AG09309 (cell line): Measurements from ENCODE around the gene ECHDC3.

ENCODE experiments used
- DNase-seq: peaks from one replicate; pipeline ENCODE4 v3.0.0-alpha.2; 2010; ENCODE audit warnings: low read depth
- H3K4me3 ChIP-seq: 2 replicates; pipeline ENCODE4 v1.5.1; 2011; ENCODE audit warnings: mild to moderate bottlenecking, low read depth, low read length, moderate library complexity; ENCODE audit not compliant: control insufficient read depth
- TF ChIP-seq, protein P1 (sequence below): IDR thresholded peaks from 2 replicates; pipeline ENCODE4 v1.5.1; 2011; ENCODE audit warnings: mild to moderate bottlenecking, low read depth, low read length, inconsistent platforms; ENCODE audit not compliant: insufficient read depth, control insufficient read depth; ENCODE audit errors: missing control alignments

Gene ECHDC3

DNA sequence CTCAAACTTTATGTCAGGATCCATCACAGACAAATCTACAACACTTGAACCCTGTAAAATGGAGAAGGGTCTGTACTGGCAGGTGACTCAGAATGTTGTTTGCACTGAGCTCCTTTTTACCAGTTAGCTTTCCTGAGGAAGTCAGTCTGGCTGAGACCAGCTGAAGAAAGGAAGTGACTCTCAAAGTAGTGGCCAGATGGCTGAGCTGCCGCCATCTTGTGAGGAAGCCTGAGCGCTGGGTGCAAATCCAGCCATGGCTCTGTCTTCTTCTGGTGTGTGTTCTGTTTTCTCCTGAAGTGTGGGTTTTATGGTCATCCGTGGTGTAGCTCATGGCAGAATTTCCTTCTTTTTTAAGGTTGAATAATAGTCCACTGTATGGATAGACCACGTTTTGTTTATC, 25.5 kb upstream of the ECHDC3 start:
- no peak overlapping the region for H3K4me3 ChIP-seq
- DNase-seq = no peak

DNA sequence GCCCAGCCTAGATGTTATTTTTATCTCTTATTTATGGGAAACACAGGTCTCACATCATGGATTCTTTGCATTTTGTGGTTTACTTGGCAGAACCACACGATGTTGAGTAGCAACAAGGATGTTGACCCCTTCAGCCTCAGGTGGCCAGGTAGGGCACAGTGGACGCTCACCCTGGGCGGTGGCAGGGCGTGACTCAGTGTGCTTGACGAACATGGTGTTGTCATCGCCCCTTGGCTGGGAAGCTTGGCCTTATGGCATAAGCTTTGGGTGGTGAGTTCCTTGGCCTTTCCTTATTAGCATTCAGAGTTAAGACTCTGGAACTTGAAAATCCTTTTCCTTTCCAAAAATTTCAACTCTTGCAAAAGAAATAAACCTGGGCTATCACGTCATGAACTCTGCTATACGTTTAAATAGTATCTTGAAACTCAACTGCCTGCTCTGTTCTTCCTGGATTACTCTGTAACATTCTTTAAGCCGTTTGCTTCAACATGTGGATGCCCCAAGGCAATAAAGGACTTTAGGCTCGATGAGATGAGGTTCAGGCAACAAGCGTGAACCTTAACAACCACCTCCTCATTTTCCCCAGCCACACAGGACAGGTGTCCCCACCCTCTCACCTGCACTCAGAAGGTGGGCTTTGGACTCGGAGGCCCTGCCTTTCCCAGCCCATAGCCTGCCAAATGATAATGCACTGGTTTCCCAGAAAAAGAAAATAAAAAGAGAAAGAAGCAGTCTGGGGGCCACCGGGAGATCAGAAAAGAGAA, 22.5 kb upstream of the ECHDC3 start:
- TF ChIP-seq, protein P1, sequence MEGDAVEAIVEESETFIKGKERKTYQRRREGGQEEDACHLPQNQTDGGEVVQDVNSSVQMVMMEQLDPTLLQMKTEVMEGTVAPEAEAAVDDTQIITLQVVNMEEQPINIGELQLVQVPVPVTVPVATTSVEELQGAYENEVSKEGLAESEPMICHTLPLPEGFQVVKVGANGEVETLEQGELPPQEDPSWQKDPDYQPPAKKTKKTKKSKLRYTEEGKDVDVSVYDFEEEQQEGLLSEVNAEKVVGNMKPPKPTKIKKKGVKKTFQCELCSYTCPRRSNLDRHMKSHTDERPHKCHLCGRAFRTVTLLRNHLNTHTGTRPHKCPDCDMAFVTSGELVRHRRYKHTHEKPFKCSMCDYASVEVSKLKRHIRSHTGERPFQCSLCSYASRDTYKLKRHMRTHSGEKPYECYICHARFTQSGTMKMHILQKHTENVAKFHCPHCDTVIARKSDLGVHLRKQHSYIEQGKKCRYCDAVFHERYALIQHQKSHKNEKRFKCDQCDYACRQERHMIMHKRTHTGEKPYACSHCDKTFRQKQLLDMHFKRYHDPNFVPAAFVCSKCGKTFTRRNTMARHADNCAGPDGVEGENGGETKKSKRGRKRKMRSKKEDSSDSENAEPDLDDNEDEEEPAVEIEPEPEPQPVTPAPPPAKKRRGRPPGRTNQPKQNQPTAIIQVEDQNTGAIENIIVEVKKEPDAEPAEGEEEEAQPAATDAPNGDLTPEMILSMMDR = no peak
- no peak for DNase-seq
- H3K4me3 ChIP-seq = no peak overlapping the region

More for the DNA sequence above, 25.5 kb upstream of the ECHDC3 start:
- TF ChIP-seq, protein P1 = no peak

- TF ChIP-seq, protein P1 = no peak
- DNase-seq = no peak
Measured at GRCh38 chr10:11720260-11720741, 21.9 kb upstream of the ECHDC3 start.

DNA sequence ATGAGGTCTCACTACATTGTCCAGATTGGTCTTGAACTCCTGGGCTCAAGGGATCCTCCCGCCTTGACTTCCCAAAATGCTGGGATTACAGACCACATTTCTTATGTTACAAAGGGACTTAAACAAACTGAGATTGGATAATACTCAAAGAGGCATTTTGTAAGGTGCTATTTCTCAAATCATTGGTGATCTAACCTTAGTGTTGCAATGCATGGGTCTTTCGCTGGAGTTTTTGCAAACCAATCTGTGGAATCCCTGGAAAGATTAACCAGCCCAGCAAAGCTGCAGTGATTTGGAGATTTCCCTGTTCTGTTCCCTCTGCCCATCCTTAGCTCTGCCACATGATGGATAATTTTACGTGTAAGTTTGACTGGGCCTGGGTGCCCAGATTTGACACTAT, 20.4 kb upstream of the ECHDC3 start:
- no peak for DNase-seq
- H3K4me3 ChIP-seq = no peak overlapping the region
- TF ChIP-seq, protein P1 = no peak

More at GRCh38 chr10:11720260-11720741, 21.9 kb upstream of the ECHDC3 start:
- no peak overlapping the region for H3K4me3 ChIP-seq

- TF ChIP-seq, protein P1 = no peak
- H3K4me3 ChIP-seq = no peak overlapping the region
- DNase-seq = no peak
Measured at GRCh38 chr10:11723359-11723758, 18.8 kb upstream of the ECHDC3 start.

DNA sequence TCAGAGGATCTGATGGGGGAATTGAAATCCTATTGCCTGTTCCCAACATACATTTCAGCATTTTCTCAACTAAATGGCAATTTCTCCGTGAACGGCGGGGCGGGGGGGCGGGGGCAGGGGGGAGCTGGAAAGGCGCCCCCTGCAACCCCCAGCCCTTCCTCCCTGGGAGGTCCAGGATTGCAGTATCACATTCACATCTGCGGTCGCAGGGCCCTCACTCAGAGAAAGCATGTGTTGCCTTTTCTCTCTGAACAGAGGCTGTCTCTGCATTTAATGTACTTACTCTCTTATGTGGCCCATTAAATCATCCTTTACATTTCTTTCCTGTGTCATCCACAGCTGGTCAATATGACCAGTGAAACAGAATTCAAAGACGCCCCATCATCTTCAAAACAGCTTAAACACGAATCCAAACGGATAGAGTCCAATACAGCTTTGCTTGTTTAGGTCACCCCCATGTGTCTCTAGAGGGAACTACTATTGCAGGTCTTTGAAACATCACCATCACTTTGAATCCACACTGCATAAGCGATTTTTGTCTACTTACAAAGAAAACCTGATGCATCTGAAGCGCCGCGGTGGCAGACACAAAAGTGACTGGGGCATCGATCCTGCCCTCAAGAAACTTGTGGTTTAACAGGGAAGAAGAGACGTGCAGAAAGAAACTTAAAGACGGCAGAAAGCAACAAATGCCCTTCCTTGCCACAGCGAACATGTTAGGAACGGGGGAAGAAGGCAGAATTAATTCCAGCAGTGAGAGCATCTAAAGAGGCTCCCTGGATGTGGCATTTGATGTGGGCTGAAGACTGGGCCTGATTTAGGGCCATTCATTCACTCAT, 17.0 kb upstream of the ECHDC3 start:
- H3K4me3 ChIP-seq = no peak overlapping the region
- TF ChIP-seq, protein P1 = peak; percentile 88
- peak; percentile 42 for DNase-seq
